Measurements from ENCODE around the gene WDR47. TPM values are rescaled to one million over a fixed set of nuclear protein-coding genes. Genes with fewer than 3 reads are reported as not detected.
"Not testable (repeated sequence)": the region's sequence is repeated elsewhere in the genome, so short reads cannot be mapped to it uniquely, and the experiment has no call there.

Gene WDR47
- total RNA-seq, 1 donor from 2014 or later, result 14.6 TPM

GRCh38 chr1:108927565-108927964 lies 114.3 kb downstream of the WDR47 start:
- intact Hi-C loops (cut with DNase I); DNase-seq (ENCODE audit: missing footprints); ATAC-seq: not testable (repeated sequence)

- no peak for DNase-seq (ENCODE audit: missing footprints)
- intact Hi-C loops (cut with DNase I), result no loop called here
- no peak for ATAC-seq
These were observed 116.0 kb downstream of the WDR47 start for GRCh38 chr1:108925920-108926319.

Other genes with a start within 250 kb of the WDR47 start
- not detected for gene AKNAD1, start 185.0 kb downstream of the WDR47 start, total RNA-seq
- 5.1 TPM for gene GPSM2, start 165.1 kb downstream of the WDR47 start, total RNA-seq
- 27.6 TPM for gene CLCC1, start 78.6 kb downstream of the WDR47 start, total RNA-seq
- 61.8 TPM for gene TAF13, start 33.9 kb upstream of the WDR47 start, total RNA-seq
- 31.5 TPM for gene TMEM167B, start 48.7 kb upstream of the WDR47 start, total RNA-seq
- gene ELAPOR1, start 72.0 kb upstream of the WDR47 start, total RNA-seq, result 0.22 TPM
- gene SARS1, start 171.8 kb upstream of the WDR47 start, total RNA-seq, result 97.6 TPM
- gene CELSR2, start 207.4 kb upstream of the WDR47 start, total RNA-seq, result 6.5 TPM
- 1.2 TPM for gene PSRC1, start 241.0 kb upstream of the WDR47 start, total RNA-seq